GM12891 (cell line): Measurements from ENCODE around the gene ACP3.

Experiments
- PAX5 ChIP-seq: IDR thresholded peaks from 2 replicates; pipeline ENCODE4 v1.6.1; 2011; ENCODE audit warnings: low read length, moderate library complexity, mild to moderate bottlenecking; ENCODE audit not compliant: insufficient read depth, severe bottlenecking
- POLR2A ChIP-seq: IDR thresholded peaks from 2 replicates; pipeline ENCODE4 v1.6.1; 2011; ENCODE audit warnings: low read depth, low read length, control low read depth
- POLR2AphosphoS5 ChIP-seq: IDR thresholded peaks from 2 replicates; pipeline ENCODE4 v1.6.1; 2011; ENCODE audit warnings: low read depth, low read length, control low read depth
- SPI1 ChIP-seq: IDR thresholded peaks from 2 replicates; pipeline ENCODE4 v1.6.1; 2011; ENCODE audit warnings: low read depth, low read length, control low read depth
- TAF1 ChIP-seq: IDR thresholded peaks from 2 replicates; pipeline ENCODE4 v1.6.1; 2011; ENCODE audit warnings: low read depth, low read length, control low read depth

DNA sequence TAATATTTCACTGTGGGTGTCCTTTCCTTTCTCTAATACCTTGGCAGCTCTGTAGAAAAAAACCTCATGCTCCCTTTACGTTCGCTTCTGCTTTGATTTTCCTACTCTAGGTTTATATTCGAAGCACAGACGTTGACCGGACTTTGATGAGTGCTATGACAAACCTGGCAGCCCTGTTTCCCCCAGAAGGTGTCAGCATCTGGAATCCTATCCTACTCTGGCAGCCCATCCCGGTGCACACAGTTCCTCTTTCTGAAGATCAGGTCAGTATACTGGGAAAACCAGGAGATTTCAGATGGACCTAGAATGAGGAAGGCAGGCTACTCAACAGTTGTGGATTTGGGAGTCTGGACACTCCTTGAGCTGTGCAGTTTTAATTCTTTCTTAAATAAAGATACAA is 14.9 kb downstream of the ACP3 start:
- TF ChIP-seq POLR2AphosphoS5 (no peak), POLR2A (no peak), TAF1 (no peak), PAX5 (no peak), SPI1 (no peak)
